Measurements from ENCODE around the gene TFR2.

DNA sequence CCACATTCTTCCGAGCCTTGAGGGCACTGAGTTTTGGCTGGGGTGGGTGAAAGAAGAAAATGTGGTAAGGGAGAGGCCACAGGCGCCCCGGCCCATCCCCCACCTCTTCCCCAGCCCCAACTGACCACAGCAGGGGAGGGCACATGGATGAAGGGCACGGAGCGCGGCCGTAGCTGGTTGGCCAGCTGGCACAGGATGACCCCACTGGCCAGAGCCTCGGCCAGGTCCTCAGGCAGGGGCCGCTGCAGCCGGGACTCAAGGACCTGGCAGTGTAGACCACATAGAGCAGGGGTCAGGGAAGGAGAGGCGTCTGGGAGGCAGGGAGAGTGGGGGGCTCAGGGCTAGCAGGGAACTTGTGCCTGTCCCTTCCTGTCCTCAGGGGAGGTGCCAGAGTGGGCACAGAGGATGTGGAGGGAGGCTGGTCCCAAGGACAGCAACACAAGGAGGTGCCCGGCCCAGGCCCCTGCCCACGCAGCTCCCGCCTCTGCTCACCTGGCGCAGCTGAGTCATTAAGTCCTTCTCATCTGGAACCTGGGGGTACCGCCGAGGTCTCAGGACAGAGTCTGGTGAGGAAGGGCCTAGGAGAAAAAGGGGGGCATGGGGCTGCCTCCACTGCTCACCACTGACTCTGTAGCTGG, 65.5 kb downstream of the TFR2 start:
- TF ChIP-seq, protein P1, sequence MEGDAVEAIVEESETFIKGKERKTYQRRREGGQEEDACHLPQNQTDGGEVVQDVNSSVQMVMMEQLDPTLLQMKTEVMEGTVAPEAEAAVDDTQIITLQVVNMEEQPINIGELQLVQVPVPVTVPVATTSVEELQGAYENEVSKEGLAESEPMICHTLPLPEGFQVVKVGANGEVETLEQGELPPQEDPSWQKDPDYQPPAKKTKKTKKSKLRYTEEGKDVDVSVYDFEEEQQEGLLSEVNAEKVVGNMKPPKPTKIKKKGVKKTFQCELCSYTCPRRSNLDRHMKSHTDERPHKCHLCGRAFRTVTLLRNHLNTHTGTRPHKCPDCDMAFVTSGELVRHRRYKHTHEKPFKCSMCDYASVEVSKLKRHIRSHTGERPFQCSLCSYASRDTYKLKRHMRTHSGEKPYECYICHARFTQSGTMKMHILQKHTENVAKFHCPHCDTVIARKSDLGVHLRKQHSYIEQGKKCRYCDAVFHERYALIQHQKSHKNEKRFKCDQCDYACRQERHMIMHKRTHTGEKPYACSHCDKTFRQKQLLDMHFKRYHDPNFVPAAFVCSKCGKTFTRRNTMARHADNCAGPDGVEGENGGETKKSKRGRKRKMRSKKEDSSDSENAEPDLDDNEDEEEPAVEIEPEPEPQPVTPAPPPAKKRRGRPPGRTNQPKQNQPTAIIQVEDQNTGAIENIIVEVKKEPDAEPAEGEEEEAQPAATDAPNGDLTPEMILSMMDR (IDR thresholded peaks at IDR 0.05; ENCODE audit: extremely low read depth in 1 of 2, insufficient read depth in 1 of 2, low read depth in 1 of 2, low read length in 2 of 2): no peak
- TF ChIP-seq POLR2AphosphoS5 (IDR thresholded peaks at IDR 0.05; ENCODE audit: insufficient read depth, low read depth, low read length) (no peak), EZH2 (IDR thresholded peaks at IDR 0.05; ENCODE audit: borderline replicate concordance, low read depth, low read length, severe bottlenecking) (no peak), JUN (IDR thresholded peaks at IDR 0.05; ENCODE audit: borderline replicate concordance, insufficient read depth, insufficient read length, low read depth) (no peak)
